H1 (cell line): ENCODE measurements around the gene HTR3B. TPM values are rescaled to one million over a fixed set of nuclear protein-coding genes. Genes with fewer than 3 reads are reported as not detected.

ENCODE experiments used
- EZH2 ChIP-seq: fragments of 200-600 bp; sonication (generic); IDR thresholded peaks from 2 replicates; pipeline ENCODE4 v1.7.1; 2012; ENCODE audit warnings: low read depth, mild to moderate bottlenecking, moderate library complexity, low read length, inconsistent platforms; ENCODE audit not compliant: severe bottlenecking
- JUN ChIP-seq: IDR thresholded peaks from 2 replicates; pipeline ENCODE4 v1.6.1; 2011; ENCODE audit warnings: low read depth, mild to moderate bottlenecking, improper control_type of control experiment, low read length
- KDM4A ChIP-seq: IDR thresholded peaks from one replicate; pipeline ENCODE4 v1.7.1; 2012; ENCODE audit warnings: low read depth, mild to moderate bottlenecking, moderate library complexity, low read length, inconsistent platforms; ENCODE audit not compliant: severe bottlenecking
- polyA plus RNA-seq, 7 experiments: library from polyadenylated mRNA; depleted of rRNA in 3 of 7; stranded (reverse) in 5 of 7; unstranded in 2 of 7; fragments of >200 nt in 5 of 7; fragments of 200-250 nt in 2 of 7; gene quantifications; 1 replicate in 5 of 7; 2 replicates in 1 of 7; 4 replicates in 1 of 7; pipeline versions ENCODE4 v1.2.1 to v1.2.3, GENCODE V29; 2011 to 2013; ENCODE audit warnings: missing spikeins in 2 of 7, mixed read lengths in 2 of 7
- total RNA-seq: library from RNA; stranded (reverse); fragmentation: NEBNext Ultra II Directional; extraction: Animal tissue kit (Norgen Biotek cat#: 25700); gene quantifications from 2 replicates; pipeline ENCODE4 v1.2.1, GENCODE V29; 2021

HTR3B gene
- total and polyA plus RNA-seq, 2 of the 8 experiments (the other 6 are each of a cell fraction or from before 2014, with no cell fraction given), result not detected

DNA sequence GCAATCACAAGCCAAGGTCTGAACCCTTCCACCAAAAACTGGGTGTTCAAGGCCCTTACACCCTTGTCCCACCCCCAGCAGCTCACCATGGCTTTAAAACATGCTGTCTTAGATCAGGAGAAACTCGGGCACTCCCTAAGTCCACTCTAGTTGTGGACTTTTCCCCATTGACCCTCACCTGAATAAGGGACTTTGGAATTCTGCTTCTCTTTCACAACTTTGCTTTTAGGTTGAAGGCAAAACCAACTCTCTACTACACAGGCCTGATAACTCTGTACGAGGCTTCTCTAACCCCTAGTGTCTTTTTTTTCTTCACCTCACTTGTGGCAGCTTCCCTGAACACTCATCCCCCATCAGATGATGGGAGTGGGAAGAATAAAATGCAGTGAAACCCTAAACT is 85.3 kb downstream of the HTR3B start (continued):
- TF ChIP-seq JUN (no peak), KDM4A (no peak), EZH2 (no peak)
